HTERT RPE-1 (cell line): ENCODE data around the gene JSRP1.

Experiments used
- in situ Hi-C: fragments of 300-500 bp; cut with MboI; formaldehyde crosslinking; loops from 4 replicates; pipeline ENCODE4 v1.14.3; 2020; ENCODE audit warnings: low sequenced_read_pairs

The JSRP1 gene

DNA sequence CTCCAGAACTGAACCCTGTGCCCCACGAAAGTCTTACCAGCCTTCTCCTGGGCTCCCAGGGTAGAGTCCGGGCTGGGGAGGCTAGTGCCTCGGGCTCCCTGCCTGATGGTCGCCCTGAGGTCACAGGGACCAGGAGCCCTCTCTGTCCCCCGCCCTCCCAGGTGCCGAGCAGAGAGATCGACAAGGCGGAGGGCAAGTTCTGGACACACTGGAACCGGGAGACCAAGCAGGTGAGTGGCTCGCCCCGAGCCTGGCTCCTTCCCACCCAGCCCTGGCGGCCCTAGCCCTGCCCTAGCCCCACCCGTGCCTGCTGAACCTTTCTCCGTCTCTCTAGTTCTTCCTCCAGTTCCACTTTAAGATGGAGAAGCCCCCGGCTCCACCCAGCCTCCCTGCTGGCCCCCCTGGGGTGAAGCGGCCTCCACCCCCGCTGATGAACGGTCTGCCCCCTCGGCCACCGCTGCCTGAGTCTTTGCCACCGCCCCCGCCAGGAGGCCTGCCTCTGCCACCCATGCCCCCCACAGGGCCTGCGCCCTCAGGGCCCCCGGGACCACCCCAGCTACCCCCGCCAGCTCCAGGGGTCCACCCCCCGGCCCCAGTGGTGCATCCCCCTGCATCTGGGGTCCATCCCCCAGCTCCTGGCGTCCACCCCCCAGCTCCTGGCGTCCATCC lies 8.7 kb downstream of the JSRP1 start:
- in situ Hi-C loops, result no loop called here

DNA sequence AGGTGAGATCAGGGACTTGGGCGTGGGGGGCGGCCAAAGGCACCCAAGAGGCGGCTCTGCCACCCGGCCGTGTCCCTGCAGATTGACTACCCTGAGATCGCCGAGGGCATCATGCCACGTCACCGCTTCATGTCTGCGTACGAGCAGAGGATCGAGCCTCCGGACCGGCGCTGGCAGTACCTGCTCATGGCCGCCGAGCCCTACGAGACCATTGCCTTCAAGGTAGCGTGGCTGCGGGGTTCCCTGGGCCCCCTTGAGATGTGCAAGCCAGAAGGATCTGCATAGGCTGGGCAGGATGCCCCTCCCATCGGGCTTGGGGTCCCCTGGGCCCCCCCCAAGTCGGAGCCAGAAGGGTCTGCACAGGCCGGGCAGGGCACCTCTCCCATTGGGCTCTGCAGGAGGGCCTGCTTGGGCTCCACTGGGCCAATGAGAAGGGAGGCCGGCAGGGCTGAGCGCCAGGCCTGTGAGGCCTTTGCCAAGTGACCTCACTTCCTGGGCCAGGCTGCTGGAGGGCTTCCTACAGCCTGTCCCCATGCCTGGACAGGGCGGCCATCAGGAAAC lies 9.3 kb downstream of the JSRP1 start:
- in situ Hi-C loops, result no loop called here

DNA sequence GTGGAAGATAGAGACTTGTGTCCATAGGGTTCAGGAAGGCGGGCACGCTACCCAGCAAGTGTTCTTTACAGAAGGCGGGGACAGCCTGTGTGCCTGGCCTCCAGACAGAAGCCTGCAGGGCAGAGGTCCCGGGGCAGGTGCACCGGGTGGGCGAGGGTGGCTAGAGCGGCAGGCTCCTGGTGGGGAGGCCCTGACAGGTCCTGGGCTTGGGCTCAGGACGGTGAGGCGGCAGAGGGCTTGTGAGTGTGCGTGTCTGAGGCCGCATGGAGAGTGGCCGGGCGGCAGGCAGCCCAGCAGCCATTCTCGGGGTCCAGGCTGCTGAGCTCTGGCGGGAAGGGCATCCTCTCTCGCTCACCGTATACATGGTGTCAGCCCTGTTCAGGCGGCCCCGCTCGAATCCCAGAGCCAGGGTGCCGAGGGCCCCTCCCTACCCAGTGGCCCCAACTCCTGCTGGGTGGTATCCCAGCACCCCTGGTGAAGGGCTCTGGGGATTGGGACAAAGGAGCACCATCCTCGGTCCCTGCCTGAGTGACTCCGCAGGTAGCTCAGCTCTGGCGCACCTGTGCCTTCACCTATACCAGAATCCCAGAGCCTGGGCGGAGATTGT lies 10.1 kb downstream of the JSRP1 start:
- in situ Hi-C loops, result no loop called here

DNA sequence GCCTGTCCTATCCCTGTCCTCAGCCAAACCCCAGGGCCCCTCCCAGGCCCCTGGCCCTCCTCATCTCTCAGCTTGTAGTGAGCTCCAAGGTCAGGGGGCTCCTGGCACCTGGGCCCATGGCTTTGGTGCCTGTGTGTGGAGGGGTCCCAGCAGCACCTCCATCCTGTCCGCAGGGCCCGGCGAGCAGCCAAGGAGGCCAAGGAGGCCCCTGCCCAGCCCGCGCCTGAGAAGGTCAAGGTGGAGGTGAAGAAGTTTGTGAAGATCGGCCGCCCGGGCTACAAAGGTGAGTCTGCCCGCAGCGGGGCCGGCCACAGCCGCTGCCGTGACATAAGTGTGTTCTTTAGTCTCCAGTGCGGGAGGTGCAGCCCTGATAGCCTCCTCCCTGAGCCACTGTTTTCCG lies 10.9 kb downstream of the JSRP1 start:
- in situ Hi-C loops, result no loop called here

DNA sequence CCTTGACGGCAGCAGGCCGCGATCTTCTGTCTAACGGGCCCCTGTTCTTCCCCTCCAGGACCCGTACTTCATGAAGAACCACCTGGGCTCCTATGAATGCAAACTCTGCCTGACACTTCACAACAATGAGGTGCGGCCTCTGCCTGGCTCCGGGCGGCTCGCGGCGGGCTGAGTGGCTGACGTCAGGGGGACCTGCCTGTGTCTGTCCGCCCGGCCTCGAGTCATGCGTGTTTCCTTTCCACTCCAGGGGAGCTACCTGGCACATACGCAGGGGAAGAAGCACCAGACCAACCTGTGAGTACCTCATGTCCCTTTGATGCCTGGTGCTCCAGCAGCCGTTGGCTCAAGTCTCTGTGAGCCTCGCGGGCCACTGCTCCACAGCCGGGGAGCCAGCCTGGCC lies 11.7 kb downstream of the JSRP1 start:
- in situ Hi-C loops, result no loop called here

DNA sequence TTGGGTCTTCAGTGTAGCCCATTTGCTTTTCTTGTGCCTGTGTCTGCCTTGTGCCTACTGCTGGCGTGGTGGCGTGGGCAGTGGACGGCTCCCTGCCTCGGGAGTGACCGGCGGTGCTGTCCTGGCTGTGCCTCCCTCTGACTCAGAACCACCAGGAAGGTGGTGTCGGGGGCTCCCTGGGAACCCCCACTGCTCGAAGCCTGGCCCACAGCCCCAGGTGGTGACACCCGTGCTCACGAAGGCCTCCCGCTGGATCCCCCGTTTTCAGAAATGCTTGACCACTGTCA lies 12.1 kb downstream of the JSRP1 start:
- in situ Hi-C loops, result no loop called here

DNA sequence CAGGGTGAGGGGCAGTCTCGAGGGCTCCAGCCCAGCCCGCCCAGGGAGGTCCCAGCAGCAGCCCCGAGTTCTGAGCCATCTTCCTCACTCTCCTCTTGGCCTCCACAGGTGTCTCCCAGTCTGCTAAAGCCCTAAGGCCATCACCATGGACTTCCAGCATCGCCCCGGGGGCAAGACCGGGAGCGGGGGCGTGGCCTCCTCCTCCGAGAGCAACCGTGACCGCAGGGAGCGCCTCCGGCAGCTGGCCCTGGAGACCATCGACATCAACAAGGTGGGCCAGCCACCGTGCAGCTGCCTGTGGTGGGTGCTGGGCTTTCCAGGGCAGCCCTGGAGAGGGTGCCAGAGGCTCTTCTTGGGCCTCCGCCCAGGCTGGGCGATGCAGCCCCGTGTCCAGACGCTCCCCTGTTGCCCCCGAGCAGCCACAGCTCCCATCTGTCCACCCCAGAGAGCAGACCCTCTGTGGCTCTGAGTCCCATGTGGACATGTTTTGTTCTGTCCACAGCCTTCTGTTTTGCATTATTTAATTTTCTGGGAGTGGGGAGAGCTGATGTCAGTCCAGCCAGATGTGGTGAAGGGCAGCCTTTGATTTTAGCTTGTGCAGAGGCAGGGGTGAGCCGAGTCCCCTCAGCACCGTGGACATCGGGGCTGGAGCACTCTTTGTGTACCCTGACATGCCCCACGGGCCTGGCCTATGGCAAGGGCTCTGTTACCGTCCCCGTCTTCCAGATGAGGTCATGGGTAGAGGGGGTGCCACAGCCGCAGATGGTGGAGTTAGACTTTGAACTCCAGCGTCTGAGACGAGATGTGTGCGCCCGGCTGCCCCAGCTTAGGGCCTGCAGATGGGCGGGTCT lies 12.7 kb downstream of the JSRP1 start:
- in situ Hi-C loops, result no loop called here

DNA sequence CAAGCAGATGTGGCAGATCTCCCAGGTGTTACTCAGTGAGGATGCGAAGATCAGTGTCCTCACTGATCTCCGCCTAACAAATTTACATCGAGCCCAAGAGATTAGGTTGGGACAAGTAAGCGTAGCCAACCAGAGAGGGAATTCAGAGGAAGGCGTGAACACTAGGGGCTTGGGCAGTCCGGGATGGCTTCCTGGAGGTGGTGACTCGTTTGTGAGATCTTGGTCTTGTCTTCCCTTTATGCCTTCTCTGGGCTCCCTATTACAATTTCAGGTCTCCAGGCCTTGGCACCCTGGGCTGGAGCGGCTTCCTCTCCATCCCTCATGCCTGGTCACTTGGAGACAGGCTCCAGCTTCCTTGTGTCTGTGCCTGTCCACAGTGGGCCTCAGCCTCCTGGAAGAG lies 13.4 kb downstream of the JSRP1 start:
- in situ Hi-C loops, result no loop called here

DNA sequence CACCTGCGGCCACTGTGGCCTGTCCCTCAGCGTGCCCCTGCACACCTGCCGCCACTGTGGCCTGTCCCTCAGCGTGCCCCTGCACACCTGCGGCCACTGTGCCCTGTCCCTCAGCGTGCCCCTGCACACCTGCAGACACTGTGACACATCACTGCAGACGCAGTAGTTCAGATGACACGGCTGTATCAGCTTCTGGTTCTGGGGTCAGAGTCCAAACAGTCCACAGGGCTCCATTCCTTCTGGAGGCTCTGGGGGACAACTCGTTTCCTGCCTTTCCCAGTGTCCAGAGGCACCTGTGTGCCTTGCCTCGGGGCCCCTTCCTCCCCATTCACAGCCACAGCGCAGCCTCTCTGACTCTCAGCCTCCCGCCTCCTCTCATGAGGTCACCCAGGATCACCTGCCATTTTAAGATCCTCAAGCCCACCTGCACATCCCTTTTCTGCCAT lies 14.1 kb downstream of the JSRP1 start:
- in situ Hi-C loops, result no loop called here

DNA sequence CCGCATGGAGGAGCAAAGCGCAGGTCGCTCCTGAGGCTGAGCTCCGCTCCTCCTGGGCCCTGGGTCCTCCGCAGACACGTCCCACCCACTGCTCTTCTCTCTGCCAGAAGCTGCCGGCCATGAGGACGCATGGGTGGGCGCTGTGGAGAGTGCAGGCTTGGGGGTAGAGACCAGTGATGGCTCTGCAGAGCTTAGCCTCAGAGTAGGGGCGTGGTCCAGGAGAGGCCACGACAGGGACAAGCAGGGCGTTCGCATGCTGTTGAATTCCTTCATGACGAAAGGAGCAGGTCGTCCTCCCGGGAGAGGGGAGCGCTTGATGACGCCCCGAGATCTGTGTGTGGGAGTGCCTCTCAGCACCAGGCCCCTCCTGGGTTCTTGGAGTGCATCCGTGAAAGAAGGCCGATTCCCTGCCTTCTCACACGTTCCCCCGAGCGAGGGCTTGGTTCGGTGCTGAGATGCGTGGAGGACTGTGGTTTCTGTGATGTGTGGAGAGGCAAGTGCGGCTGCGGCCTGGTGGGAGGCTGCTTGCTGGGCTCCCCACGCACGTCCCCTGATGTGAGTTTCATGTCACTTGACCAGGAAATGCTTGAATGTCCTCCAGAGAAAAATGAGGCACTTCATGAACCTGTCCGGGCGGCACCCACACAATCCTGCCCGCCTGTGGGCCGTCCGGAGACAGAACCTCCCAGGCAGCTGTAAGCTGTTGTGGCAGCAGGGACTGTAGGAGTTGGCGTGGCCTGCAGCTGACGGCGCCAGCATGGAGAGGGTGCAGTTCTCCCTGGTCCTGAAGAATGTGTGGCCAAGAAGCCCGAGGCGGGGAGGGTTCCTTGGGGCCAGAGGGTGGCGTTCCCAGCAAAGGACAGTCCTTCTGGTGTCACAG lies 15.1 kb downstream of the JSRP1 start:
- in situ Hi-C loops, result no loop called here

DNA sequence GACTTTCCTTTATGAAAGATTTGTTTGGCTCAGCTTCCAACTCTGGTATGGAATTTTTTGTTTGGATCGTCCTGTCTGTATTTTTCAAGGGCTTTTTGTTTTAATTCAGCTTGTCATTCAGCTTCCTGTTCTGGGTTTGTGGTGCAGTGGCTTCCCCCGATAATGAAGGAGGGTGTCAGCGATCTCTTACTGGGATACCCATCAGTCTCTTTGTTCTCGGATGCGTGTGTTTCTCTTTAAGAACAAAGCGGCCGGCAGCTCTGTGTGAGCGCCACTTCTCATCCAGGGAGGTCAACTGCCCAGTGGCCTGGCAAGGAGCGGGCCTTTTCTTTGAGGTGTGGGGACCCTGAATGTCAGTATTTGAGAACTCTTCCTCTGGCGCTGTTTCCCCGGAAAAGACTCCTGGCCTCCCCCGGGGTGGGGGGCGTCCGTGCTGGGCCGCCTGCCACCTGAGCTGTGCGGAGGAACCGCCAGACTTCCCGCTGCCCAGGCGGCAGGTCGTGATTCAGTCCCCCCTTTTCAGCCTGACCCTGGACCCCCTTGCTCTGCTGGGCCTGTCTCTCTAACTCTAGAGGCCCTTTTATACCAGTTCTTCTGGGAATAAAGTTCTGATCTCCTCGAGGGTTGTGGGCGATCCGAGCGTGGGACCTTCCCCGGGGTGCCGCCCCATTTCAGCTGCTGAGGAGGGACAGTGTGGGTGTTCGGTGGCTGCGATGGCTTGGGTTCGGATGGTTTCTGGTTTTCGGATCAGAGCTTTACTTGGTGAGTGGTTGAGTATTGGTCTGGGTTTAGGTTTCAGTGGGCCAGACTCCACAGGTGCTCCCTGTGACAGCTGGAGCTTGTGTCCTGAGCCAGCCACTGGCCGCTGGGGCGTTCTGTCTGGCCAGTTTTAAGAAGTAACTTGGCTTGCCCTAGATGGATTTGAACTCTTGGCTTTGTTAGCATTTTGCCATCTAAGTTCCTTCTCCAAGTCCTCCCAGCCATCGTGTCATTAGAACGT lies 16.1 kb downstream of the JSRP1 start:
- in situ Hi-C loops, result no loop called here

DNA sequence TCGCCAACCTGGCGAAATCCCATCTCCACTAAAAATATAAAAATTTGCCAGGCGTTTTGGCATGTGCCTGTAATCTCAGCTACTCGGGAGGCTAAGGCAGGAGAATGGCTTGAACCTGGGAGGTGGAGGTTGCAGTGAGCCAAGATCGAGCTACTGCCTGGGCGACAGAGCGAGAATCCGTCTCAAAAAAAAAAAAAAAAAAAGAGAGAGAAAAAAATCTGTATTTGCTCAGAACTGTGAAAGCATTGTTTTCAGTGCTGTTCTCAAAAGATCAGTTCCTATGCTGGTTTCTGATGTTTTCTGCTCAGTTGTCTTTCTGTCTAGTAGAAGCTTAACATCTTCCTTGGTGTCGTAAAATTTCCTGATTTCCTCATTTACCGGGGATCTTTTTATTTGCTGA lies 17.0 kb downstream of the JSRP1 start:
- in situ Hi-C loops, result no loop called here

DNA sequence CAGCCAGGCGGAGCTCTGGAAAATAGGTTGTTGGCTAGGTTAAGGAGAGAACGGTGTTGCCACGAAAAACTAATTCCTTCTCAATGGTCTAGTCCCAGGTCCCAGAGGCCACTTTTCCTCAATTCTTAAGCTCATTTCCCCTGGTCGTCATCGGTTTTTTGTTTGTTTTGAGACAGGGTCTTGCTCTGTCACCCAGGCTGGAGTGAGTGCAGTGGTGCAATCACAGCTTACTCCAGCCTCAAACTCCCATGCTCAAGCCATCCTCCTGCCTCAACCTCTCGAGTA lies 18.4 kb downstream of the JSRP1 start:
- in situ Hi-C loops, result no loop called here

DNA sequence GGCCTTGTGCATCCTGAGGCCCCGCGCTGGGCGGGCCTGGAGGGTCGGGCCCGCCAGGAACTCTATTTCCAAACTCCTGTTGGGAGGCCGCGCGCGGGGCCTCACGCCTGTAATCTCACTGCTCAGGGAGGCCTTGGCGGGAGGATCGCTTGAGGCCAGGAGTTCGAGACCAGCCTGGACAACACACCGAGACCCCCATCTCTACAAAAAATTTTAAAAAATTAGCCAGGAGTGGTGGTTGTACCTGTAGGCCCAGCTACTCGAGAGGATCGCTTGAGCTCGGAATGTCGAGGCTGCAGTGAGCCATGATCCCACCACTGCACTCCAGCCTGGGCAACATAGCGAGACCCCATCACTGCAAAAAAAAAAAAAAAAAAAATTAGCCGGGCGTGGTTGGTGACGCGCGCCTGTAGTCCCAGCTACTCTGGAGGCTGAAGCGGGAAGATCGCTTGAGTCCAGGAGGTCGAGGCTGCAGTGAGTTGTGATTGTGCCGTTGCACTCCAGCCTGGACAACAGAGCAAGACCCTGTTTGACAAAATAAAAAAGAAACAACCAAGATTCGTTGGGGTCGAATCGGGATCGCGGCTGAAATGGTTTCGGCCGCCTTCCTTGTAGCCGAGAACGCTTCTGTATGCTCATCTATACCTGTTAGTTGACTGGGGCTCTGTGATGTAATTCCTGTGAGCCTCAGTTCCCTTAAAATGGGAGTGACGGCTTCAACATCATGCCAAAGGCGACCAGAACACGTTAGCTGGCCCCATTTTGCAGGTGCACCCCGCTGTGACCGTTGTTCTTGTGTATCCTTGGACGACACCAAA lies 19.0 kb downstream of the JSRP1 start:
- in situ Hi-C loops, result no loop called here

DNA sequence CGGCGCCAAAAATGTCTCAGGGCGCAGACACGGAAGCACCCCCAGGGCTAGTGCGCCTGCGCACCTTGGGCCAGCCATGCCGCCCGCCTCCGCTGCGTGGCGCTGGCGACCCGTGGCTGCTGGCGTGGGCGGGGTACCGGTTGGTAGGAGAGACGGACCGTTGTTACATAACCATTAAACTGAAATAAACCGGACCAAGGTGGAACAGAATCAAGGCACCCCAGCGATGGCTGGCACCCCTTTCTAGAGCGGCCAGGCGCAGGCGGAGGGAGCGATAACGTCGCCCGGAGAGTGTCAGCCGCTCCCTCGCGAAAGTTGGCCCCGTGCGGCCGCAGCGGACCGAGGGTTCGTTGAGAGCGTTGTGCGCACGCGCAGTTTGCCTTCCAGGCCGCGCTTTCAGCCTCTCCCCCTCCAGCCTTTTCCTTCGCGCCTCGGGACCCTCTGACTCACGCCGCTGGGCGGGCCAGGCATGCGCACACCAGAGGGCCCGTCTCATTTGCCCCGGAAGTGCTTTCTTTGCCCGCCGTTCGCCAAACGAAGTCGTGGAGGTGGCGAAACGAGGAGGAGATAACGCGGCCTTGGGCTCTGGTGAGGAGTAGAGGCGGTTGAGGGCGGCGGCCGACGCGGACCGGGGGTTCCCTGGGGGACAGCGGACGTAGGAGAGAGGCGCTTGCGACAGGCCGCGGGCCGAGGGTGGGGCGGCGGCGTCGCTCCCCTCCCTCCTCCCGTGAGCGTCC lies 19.7 kb downstream of the JSRP1 start, which contains the start of the genes PLEKHJ1 and SF3A2:
Gene PLEKHJ1 (minus strand): TSS at position 16 of the 737 bp plus-strand sequence. CDS start 81 bp downstream, outside the sequence.
Gene SF3A2 (plus strand): TSS at position 511 of the 737 bp plus-strand sequence. CDS start 6,595 bp downstream, outside the sequence.
- in situ Hi-C loops, result no loop called here

DNA sequence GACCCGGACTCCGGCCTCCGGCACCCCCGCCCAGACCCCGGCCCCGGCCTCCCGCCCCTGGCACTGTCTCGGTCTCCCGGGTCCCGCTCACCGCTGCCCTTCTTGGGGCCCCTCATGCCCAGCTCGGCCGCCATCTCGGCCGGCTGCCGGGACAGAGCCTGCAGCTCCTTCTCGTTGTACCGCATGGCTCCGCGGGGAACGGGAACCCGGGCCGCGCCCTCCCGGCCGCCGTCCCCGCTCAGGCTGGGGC lies 20.2 kb downstream of the JSRP1 start:
- in situ Hi-C loops, result no loop called here

DNA sequence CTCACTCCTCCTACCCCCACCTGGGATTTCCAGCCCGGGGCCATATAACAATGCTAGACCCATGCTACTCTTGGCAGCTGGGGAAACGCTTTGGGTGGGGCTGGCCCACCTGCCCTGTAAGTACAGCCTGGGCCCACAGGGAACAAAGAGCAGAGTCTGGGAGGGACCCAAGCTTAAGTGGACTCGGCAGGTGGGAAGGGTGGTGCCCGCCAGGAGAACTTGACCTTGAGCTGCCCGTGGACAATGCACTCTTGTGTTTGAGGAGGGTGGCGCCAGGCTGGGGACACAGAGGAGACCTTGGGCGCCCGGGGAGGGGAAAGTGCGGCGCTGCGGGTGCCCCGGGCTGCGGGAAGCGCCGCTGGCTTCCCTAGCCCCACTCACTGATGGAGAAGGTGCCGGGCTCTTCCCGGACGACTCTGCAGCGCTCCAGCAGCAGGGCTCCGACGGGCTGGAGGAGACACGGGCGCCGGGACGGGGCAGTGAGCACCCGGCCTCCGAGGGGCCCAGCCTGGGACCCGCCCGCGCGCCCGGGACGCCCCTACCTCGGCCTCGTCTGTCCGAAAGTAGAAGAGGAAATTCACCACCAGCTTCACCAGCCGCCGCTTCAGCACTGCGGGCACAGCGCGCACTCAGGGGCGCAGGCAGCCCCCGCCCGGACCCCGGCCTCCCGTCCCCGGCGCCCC lies 20.7 kb downstream of the JSRP1 start:
- in situ Hi-C loops, result no loop called here

DNA sequence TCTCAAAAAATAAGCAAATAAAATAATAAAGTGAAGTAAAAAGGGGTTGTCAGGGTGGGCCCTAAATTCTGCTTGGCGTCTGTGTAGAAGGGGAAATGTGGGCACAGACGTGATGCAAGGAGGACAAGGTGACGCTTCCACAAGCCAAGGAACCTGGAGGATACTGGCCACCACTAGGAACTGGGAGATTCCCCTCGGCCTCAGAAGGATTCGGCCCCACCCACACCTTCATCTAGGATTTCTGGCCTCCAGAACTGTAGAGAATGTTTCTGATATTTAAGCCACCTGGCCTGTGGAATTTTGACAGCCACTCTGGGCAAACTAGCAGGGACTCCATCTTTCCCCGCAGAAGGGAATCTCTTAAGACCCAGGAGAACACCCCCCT lies 21.2 kb downstream of the JSRP1 start:
- in situ Hi-C loops, result no loop called here
